HG03097 (cell line): Measurements from ENCODE around the gene PARD6A.
"Not testable (repeated sequence)": the region's sequence is repeated elsewhere in the genome, so short reads cannot be mapped to it uniquely, and the experiment has no call there.

Experiments
- ATAC-seq: cut with Tn5 transposase; IDR thresholded peaks from one replicate; pipeline ENCODE4 v1.9.1; 2021; ENCODE audit not compliant: unreplicated experiment, low FRiP score

The PARD6A gene

DNA sequence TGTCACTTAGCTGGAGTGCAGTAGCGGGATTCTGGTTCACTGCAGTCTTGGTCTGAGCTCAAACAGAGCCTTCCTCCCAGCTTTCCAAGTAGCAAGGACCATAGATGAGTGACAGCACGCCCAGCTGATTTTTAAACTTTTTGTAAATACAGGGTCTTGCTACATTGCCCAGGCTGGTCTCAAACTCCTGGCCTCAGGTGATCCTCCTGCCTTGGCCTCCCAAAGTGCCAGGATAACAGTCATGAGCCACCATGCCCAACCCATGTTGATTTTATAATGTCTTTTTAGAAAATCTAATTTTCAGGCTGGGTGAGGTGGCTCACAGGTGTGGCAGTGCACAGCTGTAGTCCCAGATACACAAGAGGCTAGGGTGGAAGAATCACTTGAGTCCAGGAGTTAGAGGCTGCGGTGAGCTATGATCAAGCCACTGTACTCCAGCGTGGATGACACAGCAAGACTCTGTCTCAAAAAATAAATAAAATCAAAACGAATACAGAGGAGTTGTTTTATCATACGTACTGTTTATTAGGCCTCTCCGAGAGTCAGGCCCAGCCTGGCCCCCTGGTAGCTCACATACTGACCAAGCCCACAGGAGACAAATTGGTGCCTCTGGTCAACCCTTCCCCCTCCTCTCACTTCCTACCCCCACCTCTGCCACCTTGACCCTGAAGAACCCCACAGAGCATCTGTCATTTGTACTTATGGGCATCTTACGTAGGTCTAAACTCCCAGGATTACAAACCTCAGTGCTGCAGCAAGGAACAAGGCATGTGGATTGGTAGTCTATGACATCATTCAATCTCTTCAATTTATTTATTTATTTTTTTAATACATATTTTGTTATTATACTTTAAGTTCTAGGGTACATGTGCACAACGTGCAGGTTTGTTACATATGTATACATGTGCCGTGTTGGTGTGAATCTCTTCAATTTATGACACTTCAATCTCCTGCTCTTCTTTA, 19.5 kb downstream of the PARD6A start:
- ATAC-seq, result no peak

DNA sequence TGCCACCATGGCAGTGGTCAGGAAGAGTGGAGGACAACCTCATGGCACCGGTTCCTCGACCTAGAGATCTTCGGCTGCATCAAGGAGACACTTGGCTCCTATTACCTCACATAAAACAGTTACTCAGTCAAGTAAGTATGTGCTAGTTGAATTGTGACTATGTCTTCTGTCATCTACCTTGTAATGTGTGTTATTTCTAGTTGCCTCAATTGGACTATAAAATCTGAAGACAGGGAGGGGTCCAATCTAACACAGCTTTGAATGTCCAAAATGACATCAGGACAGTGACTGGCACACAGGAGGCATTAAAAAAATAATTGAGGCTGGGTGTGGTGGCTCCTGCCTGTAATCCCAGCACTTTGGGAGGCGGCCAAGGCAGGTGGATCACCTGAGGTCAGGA, 23.0 kb downstream of the PARD6A start:
- ATAC-seq, result no peak

DNA sequence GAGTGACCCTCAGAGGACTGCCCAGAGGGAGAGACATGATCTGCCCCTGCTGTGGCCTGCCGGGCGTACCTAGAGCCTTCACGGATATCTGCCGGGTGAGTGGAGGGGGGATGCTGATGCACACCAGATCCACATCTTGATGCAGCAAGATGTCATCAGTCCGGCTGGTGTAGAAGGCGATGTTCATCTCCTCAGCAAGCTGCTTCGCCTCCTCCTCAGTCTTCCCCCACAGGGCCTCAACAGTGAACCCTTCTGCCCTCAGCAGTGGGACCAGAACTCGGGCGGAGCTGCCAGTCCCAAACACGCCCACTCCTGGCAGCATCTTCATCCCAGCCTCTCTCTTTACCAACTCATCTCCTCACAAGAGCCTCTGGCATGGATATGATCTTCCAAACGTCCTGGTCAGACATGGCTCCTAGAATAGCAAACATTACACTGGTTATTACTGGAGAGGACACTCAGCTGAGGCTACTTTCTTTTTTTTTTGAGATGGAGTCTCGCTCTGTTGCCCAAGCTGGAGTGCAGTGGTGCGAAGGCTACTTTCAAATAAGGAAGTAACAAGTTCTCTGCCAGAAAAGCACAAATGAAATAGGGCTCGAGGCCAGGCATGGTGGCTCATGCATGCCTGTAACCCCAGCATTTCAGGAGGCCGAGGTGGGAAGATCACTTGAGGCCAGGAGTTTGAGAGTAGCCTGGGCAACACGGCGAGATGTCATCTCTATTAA, 24.8 kb downstream of the PARD6A start:
- no peak for ATAC-seq

DNA sequence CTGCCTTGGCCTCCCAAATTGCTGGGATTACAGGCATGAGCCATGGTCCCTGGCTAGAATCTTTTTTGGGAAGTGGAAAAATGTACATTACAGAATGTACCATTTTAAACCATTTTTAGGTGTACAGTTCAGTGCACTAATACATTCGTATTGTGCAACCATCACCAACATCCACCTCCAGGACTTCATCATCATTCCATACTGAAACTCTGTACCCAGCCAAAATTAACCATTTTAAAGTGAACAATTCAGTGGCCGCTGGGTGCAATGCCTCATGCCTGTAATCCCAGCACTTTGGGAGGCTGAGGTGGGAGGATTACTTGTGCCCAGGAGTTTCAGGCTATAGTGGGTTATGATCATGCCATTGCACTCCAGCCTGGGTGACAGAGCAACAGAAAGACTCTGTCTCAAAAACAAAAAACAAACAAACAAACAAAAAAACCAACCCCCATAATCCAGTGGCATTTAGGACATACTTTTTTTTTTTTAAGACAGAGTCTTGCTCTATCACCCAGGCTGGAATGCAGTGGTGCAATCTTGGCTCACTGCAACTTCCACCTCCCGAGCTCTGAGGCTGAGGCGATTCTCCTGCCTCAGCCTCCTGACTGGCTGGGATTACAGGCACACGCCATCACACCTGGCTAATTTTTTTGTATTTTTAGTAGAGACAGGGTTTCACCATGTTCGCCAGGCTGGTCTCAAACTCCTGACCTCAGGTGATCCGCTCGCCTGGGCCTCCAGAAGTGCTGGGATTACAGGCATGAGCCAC, 32.9 kb downstream of the PARD6A start:
- ATAC-seq, result not testable (repeated sequence)

DNA sequence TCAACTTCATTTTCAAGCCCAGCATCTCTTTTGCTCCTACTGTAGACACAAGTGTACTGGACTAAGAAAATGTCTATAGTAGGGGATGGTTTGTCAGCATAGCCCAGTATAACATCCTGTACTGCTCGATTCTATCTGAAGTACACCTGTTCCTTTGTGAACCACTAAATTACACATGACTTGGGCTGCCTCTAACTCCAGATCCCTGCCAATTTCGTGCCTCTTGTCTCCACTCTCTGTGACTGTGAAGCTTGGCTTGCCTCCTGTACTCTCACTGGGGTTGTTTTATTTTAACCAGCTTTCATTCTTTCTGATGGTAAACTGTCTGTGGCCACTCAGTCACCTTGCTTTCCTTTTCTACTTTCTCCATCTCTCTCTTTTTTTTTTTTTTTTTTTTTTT, 33.9 kb downstream of the PARD6A start:
- ATAC-seq, result no peak

DNA sequence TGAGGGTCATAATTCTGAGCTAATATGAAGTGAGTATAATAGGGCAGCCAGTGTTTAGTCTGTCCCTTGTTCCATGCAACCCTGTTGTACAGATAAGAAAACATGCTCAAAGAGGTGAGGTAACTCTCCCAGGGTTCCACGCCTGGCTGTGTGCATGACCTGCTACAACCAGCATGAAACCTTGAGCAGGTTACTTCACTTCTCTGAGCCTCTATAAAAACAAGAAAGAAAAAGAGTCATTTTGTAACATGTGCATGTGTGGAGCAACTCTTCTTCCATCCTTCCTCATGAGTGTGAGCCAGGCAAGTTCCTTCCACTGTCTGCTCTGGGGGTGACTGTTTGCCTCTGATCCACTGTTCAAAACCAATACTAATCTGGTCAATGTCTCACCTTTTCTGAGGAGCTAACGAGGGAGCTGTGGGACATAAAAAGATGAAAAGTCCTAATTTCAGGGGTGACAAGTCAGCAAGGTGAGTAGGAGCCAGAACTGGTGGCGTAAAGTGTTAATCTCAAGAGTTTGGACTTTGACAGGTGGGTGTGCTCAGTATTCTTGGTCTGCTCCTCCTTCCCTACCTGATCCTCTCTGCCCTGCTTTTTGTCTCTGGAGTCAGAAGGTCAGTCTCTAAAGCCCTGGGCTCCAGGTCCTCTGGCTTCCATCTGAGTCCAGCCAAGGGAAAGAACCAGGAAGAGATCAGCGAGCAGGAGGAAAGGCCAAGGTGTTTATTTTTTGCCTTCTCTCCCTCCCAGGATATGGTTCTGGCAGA, 36.8 kb downstream of the PARD6A start:
- no peak for ATAC-seq

DNA sequence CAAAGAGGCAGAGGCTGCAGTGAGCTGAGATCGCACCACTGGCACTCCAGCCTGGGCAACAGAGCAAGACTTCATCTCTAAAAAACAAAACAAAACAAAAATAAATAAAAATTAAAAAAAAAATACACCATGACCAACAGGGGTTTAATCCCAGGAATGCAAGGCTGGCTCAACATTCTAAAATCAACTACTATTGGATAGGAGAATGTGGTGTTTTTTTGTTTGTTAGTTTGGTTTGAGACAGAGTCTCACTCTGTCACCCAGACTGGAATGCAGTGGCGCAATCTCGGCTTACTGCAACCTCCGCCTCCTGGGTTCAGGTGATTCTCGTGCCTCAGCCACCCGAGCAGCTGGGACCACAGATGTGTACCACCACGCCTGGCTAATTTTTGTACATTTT, 38.5 kb downstream of the PARD6A start:
- no peak for ATAC-seq

DNA sequence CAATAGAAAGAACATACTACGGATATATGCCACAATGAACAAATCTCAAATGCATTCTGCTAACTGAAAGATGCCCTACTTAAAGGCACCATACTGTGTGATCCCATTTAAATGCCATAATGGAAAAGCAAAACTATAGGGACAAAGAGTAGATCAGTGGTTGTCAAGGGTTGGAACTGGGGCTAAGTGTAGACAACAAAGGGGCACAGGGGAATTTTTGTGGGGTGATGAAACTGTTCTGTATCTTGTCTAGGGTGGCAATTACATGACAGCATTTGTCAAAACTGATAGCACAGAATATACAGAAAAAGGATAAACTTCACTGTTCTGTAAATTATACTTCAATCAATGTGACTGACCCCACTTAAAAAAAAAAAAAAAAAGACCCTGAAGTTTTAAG, 40.7 kb downstream of the PARD6A start:
- ATAC-seq, result no peak

DNA sequence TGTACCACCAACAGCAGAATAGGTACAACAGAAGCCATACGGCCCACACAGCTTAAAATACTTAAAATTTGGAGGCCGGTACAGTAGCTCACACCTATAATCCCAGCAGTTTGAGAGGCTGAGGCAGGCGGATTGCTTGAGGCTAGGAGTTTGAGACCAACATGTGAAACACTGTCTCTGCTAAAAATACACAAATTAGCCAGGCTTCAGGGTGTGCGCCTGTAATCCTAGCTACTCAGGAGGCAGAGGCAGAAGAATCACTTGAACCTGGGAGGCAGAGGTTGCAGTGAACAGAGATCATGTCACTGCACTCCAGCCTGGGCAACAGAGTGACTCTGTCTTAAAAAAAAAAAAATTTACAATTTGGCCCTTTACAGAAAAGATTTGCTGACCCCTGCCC, 41.4 kb downstream of the PARD6A start:
- no peak for ATAC-seq

DNA sequence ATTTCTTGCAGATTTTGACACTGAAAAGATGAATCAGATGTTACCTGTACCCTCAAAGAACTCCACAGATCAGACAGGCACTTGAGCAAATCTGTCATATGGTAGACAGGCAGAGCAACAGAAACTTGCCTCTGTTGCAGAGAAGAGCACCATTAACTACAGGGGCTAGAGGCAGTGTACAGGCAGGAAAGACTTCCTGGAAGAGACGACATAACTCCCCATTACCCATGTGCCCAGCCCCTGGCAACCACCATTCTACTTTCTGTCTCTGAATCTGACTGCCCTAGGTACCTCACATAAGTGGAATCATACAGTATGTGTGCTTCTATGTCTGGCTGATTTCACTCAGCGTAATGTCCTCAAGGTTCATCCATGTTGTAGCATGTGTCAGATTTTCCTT, 42.9 kb downstream of the PARD6A start:
- ATAC-seq, result no peak

DNA sequence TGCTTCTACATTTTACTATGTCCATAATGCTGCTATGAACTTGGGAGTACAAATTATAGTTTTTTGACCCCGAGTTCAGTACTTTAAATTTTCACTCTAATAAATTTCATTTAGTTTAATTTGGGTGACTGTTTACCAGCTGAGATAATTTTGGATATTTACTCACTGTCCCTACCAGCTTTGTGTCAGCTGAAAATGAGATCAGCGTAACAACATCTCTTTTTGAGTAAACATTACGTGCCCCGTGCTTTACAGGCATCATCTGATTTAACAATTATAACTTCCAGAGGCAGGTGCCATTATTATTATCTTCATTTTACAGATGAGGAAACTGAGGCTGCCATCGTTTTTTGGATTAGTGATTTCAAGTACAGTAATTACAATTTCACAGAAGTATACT, 43.4 kb downstream of the PARD6A start:
- no peak for ATAC-seq

DNA sequence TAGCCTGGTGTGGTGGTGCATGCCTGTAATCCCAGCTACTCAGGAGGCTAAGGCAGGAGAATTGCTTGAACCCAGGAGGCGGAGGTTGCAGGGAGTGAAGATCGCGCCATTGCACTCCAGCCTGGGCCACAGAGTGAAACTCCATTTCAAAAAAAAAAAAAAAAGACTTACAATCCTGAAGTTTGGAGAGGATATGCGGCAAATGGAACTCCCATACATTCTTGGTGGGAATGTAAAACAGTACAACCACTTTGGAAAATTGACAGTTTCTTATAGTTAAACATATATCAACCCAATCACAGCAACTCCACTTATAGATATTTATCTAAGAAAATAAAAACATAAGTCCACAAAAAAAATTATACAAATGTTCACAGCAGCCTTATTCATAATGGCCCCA, 46.5 kb downstream of the PARD6A start:
- ATAC-seq, result no peak

DNA sequence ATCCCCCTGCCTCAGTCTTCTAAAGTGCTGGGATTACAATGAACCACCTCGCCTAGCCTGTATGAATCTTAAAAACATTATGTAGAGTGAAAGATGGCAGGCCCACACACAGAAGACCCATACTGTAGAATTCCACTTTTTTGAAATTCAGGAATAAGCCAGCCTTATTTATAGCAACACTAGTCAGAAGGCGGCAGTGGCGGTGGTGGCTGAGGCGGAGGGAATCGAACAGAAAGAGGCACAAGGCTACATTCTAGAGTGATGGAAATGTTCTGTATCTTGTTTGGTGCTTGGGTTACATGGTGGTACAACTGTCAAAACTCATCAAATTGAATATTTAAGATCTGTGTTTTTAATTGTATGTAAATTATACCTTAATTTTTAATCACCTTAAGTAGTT, 47.0 kb downstream of the PARD6A start:
- ATAC-seq, result no peak

DNA sequence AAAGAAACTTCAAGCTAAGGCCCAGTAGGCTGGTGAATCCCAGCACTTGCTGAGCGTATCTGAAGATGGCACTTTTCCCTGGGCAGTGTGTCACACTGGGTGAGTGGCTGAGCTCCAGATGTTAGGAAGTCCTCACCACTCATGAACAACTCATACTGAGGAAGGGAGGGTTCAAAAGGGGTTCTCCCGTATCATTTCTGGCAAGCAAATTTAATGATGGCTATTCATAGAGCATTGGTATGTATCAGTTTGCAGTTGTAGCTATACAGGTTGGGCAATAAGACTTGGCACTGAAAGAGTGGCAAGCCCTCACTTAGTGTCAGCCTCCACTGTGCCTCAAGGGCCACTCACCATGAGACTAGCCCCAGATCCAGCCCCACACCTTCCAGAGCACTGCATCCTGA, 47.6 kb downstream of the PARD6A start:
- no peak for ATAC-seq

DNA sequence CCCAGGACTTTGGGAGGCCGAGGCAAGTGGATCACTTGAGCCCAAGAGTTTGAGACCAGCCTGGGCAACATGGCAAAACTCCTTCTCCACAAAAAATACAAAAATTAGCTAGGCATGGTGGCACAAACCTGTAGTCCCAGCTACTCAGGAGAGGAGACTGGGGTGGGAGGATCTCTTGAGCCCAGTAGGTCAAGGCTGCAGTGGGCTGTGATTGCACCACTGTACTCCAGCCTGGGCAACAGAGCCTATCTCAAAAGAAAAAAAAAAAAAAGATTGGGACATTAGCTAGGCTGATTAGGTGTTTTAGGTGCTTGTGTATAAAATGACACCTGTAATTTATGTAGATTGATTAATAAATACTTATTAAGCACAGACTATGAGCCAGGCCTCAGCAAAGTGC, 48.3 kb downstream of the PARD6A start:
- no peak for ATAC-seq

DNA sequence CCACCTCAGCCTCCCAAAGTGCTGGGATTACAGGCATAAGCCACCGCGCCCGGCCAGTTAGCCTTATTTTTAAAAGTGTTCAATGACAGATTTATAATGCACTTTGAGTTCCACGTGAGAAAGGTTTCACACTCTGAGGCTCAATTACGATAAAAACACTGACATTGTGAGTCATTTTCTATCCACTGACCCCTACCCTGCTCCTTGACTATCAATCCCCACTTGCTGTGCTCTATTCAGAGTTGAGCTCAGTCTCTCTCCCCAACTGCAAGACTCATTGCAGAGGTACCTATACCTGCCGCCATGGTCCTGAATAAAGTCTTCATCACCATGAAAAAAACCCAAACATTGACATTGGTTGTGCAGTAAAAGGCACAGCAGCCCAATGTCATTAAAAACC, 49.8 kb downstream of the PARD6A start:
- no peak for ATAC-seq
